Activated CD4-positive, alpha-beta T cell treated with anti-CD3 and anti-CD28 coated beads for 1 hour (primary cell): ENCODE measurements around the gene POU3F3.

ENCODE experiments used
- DNase-seq: peaks from one replicate; pipeline ENCODE4 v3.0.0-alpha.2; 2020

The POU3F3 gene

DNA sequence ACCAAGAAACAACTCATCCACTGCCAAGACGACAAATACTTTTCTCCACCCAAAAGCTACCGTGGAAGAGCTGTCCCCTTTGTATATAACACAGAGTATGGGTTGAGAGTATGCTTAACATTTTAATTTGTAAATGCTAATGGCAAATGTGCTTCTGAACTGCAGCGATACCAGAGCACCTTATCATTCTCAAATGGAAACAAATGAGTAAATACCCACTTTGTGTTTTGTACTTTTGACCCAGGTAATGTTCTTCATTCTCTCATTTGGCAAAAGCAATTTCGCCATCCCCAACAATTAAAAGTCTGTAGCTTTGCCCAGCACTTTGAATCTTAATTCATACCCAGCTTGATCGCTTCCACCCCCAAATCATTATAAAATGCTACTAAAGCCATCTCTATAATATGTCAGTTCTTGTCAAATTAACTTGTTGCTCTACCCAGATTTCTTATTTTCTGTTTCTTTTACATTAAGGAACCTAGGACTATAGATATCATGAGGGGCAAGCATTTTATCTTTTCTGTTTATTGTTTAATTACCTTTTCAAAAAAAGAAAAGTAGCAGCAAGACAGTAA, 6.2 kb upstream of the POU3F3 start:
- no peak for DNase-seq

DNA sequence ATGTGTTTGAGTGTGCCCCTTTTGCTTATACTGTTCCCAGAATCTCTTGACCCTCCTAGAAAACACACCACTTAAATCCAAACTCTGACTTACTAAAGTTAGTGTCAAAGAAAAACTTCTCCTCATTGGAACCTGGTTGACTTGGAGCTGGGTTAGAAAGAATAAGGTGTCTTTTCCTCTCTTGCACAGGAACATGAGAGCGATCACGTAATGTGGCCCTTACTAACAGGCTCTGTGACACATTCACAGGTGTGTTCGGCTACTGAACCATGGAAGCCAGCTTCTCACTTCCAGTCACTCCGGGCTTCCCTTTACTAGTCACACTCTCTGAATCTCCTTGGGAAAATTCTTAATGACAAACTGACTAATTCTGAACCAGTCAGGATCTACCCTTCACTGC, 5.4 kb upstream of the POU3F3 start:
- no peak for DNase-seq

DNA sequence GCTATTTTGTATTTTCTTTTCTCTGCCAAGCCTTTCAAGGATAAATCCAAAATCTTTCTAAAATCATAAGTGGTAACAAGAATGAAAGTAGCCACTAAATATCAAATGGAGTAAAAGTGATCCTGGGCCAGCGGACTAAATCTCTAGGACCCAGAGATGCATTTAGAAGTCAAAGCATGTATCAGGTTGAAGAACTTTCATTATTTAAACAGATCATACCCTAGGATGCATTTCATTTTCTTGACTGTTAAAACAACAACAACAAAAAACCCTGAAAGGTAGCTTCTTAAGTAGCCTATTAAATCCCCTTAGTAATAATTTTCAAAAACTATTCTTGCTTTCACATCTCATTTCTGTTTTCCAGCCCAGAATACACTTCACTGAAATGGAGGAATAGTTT, 4.8 kb upstream of the POU3F3 start:
- DNase-seq: no peak

DNA sequence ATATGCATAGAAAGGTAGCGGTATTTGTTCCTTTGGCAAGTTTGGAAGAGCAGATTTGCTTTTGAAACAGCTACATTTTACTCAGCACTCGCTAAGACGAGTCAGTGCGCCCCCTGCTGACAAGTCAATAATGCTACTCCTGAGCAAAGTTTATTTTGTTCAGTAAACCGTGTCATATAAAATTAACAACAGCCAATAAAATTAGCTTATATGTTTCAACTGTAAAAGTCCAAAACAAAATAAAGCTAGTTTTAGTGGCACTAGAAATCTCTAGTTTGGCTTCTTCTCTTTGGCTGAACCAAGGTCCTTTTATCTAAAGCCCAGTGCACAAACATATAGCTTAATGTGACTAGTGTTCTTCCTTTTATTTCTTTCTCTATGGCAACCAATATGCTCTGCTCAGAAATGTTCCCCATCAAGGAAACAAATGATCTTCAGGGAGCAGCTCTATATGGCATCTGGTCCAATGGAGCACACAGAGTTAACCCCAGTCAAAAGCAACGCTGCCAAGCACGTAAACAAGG, 4.2 kb upstream of the POU3F3 start:
- DNase-seq: no peak

DNA sequence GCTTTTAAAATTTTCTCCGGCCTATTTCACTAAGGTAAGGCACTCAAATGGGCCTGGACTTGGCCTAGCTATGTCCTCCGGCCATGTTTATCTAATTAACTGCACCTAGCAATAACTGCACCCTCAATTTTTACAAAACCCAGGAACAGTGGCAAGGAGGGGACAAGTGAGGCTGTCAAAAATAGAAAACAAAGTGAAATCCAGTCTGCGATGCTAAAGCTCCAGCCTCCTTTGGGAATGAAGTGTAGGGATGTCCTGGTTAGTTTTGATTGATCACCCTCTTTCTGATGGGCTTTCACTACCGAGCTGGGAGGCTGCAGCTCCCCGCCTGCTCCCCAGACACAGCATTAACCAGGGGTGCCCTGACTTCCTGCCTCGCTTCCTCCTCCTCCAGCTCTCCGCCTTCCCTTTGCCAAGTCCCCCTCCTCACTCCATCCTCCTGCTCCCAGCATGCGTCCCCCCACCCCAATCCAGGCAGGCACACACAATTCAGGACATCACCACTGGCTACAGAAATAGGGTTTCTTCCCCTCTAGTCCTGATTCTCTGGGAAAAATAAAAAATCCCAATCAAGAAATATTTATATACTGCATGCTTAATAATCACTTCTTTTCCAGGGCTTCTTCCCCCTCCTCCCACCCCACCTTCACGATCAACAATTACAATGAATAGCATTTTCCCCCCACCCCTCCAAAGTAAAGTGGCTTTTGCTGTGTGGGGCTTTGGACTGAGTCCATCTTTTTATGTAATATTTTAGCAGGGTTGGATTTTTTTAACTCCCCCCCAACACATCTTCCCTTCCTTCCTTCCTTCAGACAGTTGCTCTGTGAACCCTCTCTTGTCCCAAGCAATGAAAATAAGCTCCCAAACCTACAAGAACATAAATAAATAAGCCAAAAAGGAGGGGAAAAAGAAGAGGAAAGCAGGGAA, 3.3 kb upstream of the POU3F3 start:
- DNase-seq: no peak

DNA sequence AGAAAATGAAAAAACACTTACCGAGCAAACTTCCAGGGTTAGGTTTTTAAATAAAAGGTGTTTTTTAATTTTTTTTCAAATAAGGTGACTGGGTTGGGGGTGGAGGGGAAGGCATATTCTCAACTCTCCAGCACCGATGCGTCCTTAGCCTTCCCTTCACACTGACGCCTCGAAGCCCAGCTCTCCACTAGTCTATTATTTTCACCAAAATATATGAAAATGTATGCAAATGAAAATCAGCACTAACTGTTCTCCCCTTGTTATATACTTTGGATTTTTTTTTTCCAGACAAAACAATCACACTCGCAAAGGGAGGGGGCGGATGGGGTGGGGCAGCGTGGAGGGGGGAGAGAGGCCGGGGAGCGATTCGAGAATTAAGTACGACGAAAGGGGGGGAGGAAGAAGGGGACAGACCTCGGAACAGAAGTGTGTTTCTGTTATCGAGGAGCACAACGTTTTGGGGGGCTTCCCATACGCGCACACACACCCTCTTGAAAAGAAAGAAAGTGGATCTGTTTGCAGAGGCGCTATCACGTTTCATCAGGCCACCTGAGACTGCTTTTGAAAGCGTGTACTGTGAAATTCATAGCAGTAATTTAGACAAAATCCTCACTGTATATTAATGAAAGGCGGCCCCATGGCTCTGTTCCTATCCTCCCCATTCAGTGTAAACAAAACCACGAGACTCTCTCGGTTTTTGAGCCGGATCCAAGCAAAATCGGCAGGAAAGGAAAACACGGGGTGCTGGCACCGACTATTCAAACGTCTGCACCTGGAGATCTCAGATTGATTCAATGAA, 2.4 kb upstream of the POU3F3 start:
- DNase-seq: no peak

DNA sequence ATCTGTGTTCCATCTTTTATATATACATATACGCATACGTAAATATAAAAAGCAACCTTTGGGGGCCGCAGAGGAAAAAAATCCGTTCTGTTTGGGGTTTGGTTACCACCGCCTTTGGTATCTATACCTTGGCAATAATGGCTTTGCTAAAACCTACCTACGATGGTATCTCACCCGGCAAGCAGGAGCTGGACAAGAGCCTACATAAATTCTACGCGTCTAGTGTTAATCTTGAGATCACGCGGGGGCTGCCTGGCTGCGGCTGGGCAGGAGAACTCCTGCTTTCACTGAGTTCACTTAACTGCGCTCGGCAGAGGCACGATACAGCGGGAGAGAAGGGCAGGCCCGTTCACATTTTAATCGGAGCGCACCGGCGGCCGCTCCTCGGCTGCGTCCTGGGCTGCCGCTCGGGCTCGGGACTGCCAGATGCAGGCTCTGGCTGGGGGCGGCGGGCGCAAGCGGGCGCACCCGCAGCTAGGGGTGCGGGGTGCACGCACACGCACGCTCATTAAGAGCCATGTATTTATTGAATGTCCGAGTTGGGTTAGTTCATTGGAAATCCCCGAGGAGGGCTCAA, 1.7 kb upstream of the POU3F3 start:
- DNase-seq: no peak

DNA sequence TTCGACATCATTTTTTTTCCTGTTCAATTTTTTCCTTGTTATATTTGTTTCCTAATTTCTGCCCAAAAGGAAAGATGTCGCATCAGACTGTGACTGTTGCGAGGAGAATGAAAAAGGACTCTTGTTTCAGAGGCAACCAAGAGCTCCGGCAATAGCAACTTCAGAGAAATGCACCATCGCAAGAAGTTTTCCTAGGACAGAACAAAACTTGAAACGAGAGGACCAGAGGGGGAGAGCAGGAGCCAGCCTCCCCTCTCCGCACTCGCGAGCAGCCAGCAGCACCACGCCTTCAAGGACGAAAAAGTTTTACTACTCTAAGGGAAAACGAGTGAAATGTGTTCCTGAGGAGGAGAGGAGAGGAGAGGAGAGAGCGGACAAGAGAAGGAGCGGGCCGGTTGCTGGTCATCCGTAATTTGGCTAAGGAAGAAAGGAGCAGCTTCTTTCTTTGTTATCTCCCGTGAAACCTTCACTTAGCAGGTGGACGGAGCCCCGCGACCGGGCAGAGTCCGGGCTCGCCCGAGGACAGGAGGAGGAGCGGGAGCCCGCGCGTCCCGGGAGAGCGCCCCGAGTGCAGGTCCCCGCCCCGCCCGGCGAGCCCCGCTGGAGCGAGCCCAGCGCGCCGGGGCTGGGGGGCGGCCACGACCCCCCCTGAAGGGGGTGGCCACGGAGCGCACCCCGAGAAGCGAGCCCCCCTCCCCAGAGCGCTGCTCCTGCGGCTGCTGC, 744 bp downstream of the POU3F3 start:
- DNase-seq: no peak

DNA sequence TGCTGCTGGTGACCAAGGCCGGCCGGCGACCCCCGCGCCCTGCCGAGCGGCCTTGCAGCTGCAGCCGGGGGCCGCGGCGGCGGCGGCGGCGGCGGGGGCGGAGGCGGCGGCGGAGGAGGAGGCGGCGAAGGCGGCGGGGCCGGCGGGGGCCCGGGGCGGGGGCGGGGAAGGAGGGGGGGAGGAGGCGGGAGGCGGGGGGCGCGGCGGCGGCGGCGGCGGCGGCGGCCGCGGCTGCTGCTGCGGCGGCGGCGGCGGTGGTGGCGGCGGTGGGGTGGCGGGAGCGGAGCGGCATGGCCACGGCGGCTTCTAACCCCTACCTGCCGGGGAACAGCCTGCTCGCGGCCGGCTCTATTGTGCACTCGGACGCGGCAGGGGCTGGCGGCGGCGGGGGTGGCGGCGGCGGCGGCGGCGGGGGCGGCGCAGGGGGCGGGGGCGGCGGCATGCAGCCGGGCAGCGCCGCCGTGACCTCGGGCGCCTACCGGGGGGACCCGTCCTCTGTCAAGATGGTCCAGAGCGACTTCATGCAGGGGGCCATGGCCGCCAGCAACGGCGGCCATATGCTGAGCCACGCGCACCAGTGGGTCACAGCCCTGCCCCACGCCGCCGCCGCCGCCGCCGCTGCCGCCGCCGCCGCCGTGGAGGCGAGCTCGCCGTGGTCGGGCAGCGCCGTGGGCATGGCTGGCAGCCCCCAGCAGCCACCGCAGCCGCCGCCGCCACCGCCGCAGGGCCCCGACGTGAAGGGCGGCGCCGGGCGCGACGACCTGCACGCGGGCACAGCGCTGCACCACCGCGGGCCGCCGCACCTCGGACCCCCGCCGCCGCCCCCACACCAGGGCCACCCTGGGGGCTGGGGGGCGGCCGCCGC, 1.5 kb downstream of the POU3F3 start:
- no peak for DNase-seq

DNA sequence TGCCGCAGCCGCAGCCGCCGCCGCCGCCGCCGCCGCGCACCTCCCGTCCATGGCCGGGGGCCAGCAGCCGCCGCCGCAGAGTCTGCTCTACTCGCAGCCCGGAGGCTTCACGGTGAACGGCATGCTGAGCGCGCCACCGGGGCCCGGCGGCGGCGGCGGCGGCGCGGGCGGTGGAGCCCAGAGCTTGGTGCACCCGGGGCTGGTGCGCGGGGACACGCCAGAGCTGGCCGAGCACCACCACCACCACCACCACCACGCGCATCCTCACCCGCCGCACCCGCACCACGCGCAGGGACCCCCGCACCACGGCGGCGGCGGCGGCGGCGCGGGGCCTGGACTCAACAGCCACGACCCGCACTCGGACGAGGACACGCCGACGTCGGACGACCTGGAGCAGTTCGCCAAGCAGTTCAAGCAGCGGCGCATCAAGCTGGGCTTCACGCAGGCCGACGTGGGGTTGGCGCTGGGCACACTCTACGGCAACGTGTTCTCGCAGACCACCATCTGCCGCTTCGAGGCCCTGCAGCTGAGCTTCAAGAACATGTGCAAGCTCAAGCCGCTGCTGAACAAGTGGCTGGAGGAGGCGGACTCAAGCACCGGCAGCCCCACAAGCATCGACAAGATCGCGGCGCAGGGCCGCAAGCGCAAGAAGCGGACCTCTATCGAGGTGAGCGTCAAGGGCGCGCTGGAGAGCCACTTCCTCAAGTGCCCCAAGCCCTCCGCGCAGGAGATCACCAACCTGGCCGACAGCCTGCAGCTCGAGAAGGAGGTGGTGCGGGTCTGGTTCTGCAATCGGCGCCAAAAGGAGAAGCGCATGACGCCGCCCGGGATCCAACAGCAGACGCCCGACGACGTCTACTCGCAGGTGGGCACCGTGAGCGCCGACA, 2.4 kb downstream of the POU3F3 start:
- no peak for DNase-seq

DNA sequence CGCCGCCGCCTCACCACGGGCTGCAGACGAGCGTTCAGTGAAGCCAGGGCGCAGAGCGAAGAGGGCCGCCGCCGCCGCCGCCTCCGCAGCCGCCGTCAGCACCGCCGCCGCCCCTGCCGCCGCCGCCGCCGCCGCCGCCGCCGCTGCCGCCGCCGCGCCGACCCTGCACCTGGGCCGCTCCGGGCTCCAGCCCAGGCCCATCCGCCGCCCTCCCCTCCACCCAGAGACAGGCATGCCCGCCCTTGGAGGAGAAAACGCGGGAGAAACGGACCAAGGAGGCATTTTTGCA, 3.0 kb downstream of the POU3F3 start:
- DNase-seq: no peak

DNA sequence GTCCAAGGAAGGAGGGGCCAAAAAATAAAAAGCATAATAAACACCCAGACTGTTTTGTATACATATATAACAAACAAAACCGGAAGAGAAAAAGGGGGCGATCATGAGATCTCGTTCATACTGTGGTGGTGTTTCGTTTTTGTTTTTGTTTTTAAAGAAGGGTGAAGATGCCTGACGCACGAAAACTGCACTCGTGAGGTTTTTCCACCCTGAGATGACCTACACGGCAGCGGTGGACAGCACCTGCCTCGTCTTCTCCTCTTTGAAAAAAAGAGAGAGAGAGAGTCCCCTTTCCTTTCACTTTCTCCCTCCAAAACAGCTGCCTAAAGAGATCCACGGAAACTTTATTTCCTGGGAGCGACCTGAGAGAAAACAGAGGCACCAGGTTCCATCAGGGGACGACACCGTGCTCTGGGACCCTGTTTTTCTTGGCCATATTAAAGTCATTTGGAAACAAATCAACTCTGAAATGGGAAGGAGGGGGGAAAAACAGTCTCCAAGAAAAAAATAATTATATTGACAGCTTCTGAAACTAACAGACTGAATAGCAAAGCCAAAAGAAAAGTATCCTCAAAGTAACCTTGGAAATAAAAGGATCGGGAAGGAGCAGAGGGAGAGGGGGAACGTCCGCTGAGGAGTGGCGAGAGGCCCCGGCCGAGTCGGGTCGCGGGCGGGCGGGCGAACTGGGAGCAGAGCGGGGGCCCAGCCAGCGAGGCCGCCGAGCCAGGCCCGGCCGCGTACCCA, 3.5 kb downstream of the POU3F3 start:
- DNase-seq: no peak

DNA sequence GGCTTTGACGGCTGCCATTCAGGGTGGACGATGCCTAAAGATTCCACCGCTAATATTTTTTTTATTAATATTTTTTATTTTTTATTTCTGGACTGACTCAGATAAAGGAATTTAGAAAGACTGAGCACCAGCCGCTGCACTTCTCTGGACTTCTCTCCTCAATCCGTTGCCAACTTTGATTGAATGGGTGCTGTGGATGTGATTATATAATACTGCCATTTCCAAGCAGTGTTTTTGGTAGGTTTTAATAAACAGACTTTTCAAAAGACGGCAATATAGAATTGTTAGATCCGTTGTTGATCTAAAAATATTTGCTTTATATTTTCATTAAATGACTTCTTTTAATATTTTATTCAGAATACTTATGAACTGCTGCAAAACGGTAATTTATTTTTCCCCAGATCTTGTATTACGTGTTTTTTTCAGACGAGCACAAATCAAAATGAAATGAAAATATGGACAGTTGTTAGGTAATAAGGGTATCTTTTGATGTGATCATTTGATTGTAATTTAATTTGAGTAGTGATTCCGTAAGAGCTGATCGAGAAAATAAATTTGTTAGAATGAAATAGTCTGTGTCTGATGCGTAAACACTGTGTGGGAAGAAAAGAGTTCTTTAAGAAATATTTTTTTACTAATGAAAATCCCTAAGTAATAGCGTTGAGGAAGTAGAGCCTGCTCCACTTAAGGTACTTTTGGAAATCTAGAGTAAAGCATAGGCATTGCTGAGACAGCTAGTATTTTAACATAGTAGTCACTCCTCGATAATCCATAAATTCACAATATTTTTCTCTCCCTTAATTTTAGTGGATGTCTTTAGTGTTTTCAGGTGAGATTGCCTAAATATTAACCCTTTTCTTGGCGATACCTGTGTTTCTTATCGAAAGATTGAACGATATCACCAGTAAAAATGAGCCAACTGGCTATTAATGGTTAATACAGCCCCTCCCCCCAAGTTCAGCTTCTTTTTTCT, 4.4 kb downstream of the POU3F3 start:
- DNase-seq: no peak

DNA sequence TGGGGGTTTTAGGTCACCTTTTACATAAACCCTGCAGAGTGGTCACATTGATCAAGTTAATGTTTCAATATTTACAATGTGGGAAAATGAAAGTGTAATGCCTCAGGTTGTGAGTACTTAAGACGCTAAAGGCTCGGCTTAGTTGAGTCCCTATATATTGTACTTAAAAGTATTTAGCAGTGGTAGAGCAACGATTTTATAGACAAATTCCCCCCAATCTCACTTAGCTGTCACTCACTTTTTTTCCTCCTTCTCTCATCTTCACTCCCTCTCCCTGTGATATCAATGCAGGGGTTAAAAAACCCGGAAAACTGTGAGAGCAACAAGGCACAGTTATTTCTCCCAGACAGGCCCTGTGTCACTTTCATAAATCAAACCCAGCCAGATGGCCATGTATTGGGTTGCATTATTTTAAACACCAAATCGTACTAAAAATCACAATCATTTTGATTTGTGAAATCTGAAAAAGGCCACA, 5.4 kb downstream of the POU3F3 start:
- no peak for DNase-seq

DNA sequence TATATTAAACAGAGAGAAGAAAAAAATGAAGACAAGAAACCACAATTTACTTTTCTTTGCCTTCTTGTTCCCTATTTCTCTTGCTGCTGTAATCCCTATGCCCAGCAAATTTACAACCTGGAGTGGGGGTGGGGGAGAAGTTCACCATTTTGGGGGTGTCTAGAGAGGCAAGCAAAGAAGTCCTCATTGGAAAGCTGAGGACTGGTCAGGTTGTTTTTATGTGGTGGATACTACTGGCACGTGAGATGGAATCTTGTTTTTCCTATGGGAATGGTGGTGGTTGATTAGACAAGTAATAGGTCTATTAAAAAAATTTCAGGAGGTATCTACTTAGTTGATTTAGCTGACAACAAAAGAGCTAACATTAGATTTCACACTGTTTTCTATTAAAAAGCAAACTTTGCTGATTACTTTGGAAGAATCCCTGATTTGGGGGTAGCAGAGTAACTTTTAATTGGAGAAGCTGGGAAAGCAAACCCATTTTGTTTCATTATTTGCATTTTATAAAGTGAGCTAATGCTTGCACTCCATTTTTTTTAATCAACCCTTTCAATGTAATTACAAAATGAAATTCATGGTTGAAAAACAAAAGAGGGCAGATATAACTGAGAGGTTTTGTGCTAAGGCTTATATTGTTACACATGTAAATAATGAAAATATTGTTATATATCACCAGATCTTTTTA, 6.0 kb downstream of the POU3F3 start:
- DNase-seq: no peak

DNA sequence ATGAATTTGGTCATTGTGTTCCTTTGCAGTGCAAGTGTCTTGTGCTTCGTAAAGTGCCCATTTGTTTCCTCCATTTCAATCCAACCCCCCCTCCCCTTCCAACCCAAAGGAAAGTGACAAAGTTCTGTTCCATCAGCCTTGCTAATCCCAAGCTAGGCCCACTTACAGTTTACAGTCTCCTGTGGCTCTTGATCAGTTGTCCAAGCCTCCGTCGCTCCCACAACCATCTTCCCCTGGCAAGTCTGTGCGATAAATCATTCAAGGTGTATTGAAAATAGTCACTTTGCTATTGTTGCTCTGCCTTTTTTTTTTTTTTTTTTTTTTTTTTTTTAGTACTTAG, 6.5 kb downstream of the POU3F3 start:
- DNase-seq: no peak

DNA sequence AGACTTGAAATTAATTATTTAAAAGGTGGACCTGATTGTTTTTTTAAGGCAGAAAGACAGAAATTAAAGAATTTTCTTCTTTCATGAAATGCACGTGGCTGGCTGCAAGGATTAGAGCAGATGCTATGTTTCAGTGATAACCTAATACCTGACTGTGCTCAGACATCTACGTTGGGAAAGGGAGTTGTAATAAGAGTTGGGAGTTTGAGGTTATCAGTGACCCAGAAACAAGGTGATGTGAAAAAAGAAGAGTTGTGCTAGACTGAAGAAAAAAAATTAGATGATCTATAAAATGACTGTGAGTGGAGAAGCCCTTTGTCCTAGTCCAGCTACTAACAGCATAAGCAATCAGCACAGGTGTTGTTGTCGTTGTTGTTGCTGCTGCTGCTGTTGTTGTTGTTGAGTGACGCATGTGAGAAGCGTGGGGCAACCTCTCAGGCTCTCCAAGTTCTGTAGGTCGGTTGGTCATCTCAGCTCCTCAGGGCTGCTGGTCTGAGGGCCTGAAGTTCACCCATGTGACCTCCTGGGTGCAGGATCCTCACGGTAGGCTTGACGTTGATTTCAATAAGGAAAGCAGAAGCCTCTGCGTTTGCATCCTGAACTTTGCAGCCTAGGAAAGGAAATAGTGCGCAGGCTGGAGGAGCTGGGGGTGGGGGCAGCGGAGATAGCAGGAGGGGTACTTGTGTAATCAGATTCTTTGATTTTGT, 7.6 kb downstream of the POU3F3 start:
- no peak for DNase-seq
